SU-DHL-6 (cell line): ENCODE data around the gene LETM1.

Experiments used
- EZH2phosphoT487 ChIP-seq: fragments of 200-600 bp; sonication (generic), shearing (Covaris generic); conservative IDR thresholded peaks from 2 replicates; pipeline ENCODE4 v1.6.1; 2018; ENCODE audit warnings: mild to moderate bottlenecking, antibody characterized with exemption, low read length, moderate library complexity, mixed read lengths
- TF ChIP-seq, protein P1 (sequence below): fragments of 200-600 bp; sonication (generic); IDR thresholded peaks from one replicate; pipeline ENCODE4 v1.5.1; 2017; ENCODE audit warnings: antibody characterized with exemption, mild to moderate bottlenecking, low read length, moderate library complexity; ENCODE audit not compliant: insufficient read depth, poor library complexity, severe bottlenecking

DNA sequence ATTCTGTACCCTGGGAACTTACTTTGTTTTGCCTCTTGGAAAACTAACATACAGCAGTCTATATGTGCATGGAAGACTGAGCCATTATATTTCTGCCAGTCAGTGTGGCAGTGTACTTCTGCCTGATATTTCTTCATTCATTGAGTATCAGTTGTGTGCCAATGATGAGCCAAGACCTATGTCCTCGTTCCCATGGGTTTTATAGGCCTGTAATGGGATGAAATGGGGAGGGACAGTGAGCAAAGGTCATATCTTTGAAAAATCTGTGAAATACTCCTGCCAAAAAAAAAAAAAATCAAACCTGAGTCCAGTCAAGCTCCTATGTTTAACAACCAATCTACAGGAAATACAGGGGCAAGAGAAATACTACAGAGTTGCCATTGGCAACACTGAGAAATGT, 24.4 kb upstream of the LETM1 start:
- TF ChIP-seq, protein P1, sequence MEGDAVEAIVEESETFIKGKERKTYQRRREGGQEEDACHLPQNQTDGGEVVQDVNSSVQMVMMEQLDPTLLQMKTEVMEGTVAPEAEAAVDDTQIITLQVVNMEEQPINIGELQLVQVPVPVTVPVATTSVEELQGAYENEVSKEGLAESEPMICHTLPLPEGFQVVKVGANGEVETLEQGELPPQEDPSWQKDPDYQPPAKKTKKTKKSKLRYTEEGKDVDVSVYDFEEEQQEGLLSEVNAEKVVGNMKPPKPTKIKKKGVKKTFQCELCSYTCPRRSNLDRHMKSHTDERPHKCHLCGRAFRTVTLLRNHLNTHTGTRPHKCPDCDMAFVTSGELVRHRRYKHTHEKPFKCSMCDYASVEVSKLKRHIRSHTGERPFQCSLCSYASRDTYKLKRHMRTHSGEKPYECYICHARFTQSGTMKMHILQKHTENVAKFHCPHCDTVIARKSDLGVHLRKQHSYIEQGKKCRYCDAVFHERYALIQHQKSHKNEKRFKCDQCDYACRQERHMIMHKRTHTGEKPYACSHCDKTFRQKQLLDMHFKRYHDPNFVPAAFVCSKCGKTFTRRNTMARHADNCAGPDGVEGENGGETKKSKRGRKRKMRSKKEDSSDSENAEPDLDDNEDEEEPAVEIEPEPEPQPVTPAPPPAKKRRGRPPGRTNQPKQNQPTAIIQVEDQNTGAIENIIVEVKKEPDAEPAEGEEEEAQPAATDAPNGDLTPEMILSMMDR, result no peak
- no peak for TF ChIP-seq EZH2phosphoT487
